DND-41 (cell line): ENCODE measurements around the gene MYO1C.

Experiments
- ATAC-seq: fragments of 200-7000 bp; cut with Tn5 transposase; 3 replicates; pipeline ENCODE4 v1.9.1; 2021; ENCODE audit warnings: low read depth; ENCODE audit not compliant: insufficient read depth
- DNase-seq: peaks from one replicate; pipeline ENCODE4 v3.0.0-alpha.2; 2020
- H2AFZ ChIP-seq: 2 replicates; pipeline ENCODE4 v1.6.0; 2012; ENCODE audit warnings: low read depth, low read length
- H3K27ac ChIP-seq: 2 replicates; pipeline ENCODE4 v1.5.1; 2012; ENCODE audit warnings: low read length, inconsistent platforms
- H3K27me3 ChIP-seq: fragments of 200-600 bp; sonication (generic); 2 replicates; pipeline ENCODE4 v1.6.0; 2012; ENCODE audit warnings: low read length, mild to moderate bottlenecking, inconsistent platforms; ENCODE audit not compliant: insufficient read depth, poor library complexity
- H3K36me3 ChIP-seq: 2 replicates; pipeline ENCODE4 v1.5.1; 2012; ENCODE audit warnings: low read length, inconsistent platforms; ENCODE audit not compliant: insufficient read depth
- H3K4me1 ChIP-seq: 2 replicates; pipeline ENCODE4 v1.5.1; 2012; ENCODE audit warnings: mild to moderate bottlenecking, low read length; ENCODE audit not compliant: insufficient read depth
- H3K4me2 ChIP-seq: 2 replicates; pipeline ENCODE4 v1.6.0; 2012; ENCODE audit warnings: mild to moderate bottlenecking, moderate library complexity, low read length, inconsistent platforms; ENCODE audit not compliant: insufficient read depth
- H3K4me3 ChIP-seq, 2 experiments: fragments of 200-600 bp in 1 of 2; shearing (Covaris generic) in 1 of 2; 2 replicates each; pipeline ENCODE4 v1.5.1; 2012 to 2016; ENCODE audit warnings: inconsistent platforms in 2 of 2, low read length in 2 of 2, mild to moderate bottlenecking in 2 of 2, low read depth in 1 of 2, moderate library complexity in 1 of 2
- H3K79me2 ChIP-seq: 2 replicates; pipeline ENCODE4 v1.6.0; 2012; ENCODE audit warnings: low read length, inconsistent platforms; ENCODE audit not compliant: insufficient read depth
- H3K9ac ChIP-seq: 2 replicates; pipeline ENCODE4 v1.6.0; 2012; ENCODE audit warnings: low read depth, mild to moderate bottlenecking, inconsistent platforms, low read length, moderate library complexity
- H3K9me3 ChIP-seq: 2 replicates; pipeline ENCODE4 v1.5.1; 2012; ENCODE audit warnings: low read length, moderate library complexity, mild to moderate bottlenecking, inconsistent platforms; ENCODE audit not compliant: insufficient read depth, severe bottlenecking
- H4K20me1 ChIP-seq: 2 replicates; pipeline ENCODE4 v1.6.0; 2012; ENCODE audit warnings: low read length; ENCODE audit not compliant: insufficient read depth
- CTCF ChIP-seq: IDR thresholded peaks from 2 replicates; pipeline ENCODE4 v1.5.1; 2012; ENCODE audit warnings: borderline replicate concordance, low read length, moderate library complexity, mild to moderate bottlenecking; ENCODE audit not compliant: poor library complexity, severe bottlenecking; ENCODE audit errors: extremely low read depth
- EZH2 ChIP-seq: IDR thresholded peaks from 3 replicates; pipeline ENCODE4 v1.6.1; 2012; ENCODE audit warnings: borderline replicate concordance, low read depth, mild to moderate bottlenecking, moderate library complexity, low read length, inconsistent platforms; ENCODE audit not compliant: severe bottlenecking

MYO1C gene

GRCh38 chr17:1498233-1498632 is 5.7 kb upstream of the MYO1C start:
- no peak overlapping the region for H3K4me3 ChIP-seq
- H3K9ac ChIP-seq: no peak overlapping the region
- TF ChIP-seq CTCF (no peak), EZH2 (no peak)
- DNase-seq: no peak
- H3K27me3 ChIP-seq: no peaks in the 10 kb centered on the region
- no peaks in the 10 kb centered on the region for H3K79me2 ChIP-seq
- H3K27ac ChIP-seq: no peak overlapping the region
- peaks cover 3% of the 10 kb centered on the region for H4K20me1 ChIP-seq
- H3K9me3 ChIP-seq: no peaks in the 10 kb centered on the region
- no peak overlapping the region for H3K4me2 ChIP-seq
- H3K4me1 ChIP-seq: no peaks in the 10 kb centered on the region
- H3K36me3 ChIP-seq: peaks cover 36% of the 10 kb centered on the region
- no peak overlapping the region for H2AFZ ChIP-seq
- no peak for ATAC-seq

GRCh38 chr17:1497831-1498230 is 5.3 kb upstream of the MYO1C start:
- no peak for DNase-seq
- no peak overlapping the region for H3K4me2 ChIP-seq
- no peak for ATAC-seq

GRCh38 chr17:1496869-1497268 is 4.4 kb upstream of the MYO1C start:
- no peaks in the 10 kb centered on the region for H3K9me3 ChIP-seq
- H3K4me3 ChIP-seq: no peak overlapping the region
- peaks cover 10% of the 10 kb centered on the region for H4K20me1 ChIP-seq
- no peak overlapping the region for H3K9ac ChIP-seq
- no peak overlapping the region for H2AFZ ChIP-seq
- no peak overlapping the region for H3K27ac ChIP-seq
- no peak for DNase-seq
- peaks cover 36% of the 10 kb centered on the region for H3K36me3 ChIP-seq
- ATAC-seq: no peak
- H3K79me2 ChIP-seq: no peaks in the 10 kb centered on the region
- no peak overlapping the region for H3K4me2 ChIP-seq
- TF ChIP-seq CTCF: no peak
- no peak for TF ChIP-seq EZH2
- H3K4me1 ChIP-seq: peaks cover 7% of the 10 kb centered on the region
- no peaks in the 10 kb centered on the region for H3K27me3 ChIP-seq

More at GRCh38 chr17:1497831-1498230, 5.3 kb upstream of the MYO1C start:
- no peak overlapping the region for H2AFZ ChIP-seq
- no peaks in the 10 kb centered on the region for H3K9me3 ChIP-seq
- H3K9ac ChIP-seq: no peak overlapping the region
- peaks cover 36% of the 10 kb centered on the region for H3K36me3 ChIP-seq
- H3K79me2 ChIP-seq: no peaks in the 10 kb centered on the region
- no peak overlapping the region for H3K27ac ChIP-seq
- no peaks in the 10 kb centered on the region for H3K4me1 ChIP-seq
- H4K20me1 ChIP-seq: peaks cover 3% of the 10 kb centered on the region
- H3K27me3 ChIP-seq: no peaks in the 10 kb centered on the region
- TF ChIP-seq EZH2 (no peak), CTCF (no peak)
- H3K4me3 ChIP-seq: no peak overlapping the region
